ENCODE results near the gene SCNN1A.

DNA sequence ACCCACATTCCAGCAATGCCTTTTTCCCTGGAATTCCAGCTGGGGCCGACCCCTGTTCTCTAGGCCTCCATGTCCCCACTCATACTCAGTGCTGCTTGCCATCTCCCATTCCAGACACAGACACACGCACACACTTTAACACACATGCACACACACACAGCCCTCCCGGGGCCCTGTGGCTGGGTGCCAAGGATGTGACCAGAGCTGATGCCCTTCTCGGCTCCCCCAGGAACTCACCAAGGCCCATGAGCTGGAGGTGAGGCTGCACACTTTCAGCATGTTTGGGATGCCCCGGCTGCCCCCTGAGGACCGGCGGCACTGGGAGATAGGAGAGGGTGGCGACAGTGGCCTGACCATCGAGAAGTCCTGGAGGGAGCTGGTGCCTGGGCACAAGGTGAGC lies 60.6 kb downstream of the SCNN1A start:
- TF ChIP-seq ZNF704 (CRISPR knock-in tag; IDR thresholded peaks at IDR 0.05; ENCODE audit: borderline replicate concordance): no peak
- TF ChIP-seq FLYWCH1 (CRISPR knock-in tag; IDR thresholded peaks at IDR 0.05): no peak
- no peak for TF ChIP-seq EZH2 (conservative IDR thresholded peaks at IDR 0.05; ENCODE audit: low read depth, low read length)
- TF ChIP-seq ZFP36 (IDR thresholded peaks at IDR 0.05; ENCODE audit: borderline replicate concordance, low read depth, low read length, partially characterized antibody): no peak
- no peak for TF ChIP-seq TBP (CRISPR knock-in tag; IDR thresholded peaks at IDR 0.05)
- TF ChIP-seq ZNF253 (CRISPR knock-in tag; IDR thresholded peaks at IDR 0.05; ENCODE audit: borderline replicate concordance): no peak
- TF ChIP-seq, protein P1, sequence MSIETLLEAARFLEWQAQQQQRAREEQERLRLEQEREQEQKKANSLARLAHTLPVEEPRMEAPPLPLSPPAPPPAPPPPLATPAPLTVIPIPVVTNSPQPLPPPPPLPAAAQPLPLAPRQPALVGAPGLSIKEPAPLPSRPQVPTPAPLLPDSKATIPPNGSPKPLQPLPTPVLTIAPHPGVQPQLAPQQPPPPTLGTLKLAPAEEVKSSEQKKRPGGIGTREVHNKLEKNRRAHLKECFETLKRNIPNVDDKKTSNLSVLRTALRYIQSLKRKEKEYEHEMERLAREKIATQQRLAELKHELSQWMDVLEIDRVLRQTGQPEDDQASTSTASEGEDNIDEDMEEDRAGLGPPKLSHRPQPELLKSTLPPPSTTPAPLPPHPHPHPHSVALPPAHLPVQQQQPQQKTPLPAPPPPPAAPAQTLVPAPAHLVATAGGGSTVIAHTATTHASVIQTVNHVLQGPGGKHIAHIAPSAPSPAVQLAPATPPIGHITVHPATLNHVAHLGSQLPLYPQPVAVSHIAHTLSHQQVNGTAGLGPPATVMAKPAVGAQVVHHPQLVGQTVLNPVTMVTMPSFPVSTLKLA (IDR thresholded peaks at IDR 0.05): no peak
- no peak for TF ChIP-seq ZBTB46 (CRISPR knock-in tag; IDR thresholded peaks at IDR 0.05; ENCODE audit: borderline replicate concordance)
- TF ChIP-seq ERF (CRISPR knock-in tag; IDR thresholded peaks at IDR 0.05): no peak
- no peak for TF ChIP-seq U2AF2 (IDR thresholded peaks at IDR 0.05; ENCODE audit: low read depth, low read length)
- TF ChIP-seq ZNF230 (CRISPR knock-in tag; IDR thresholded peaks at IDR 0.05): no peak
- TF ChIP-seq CHD2 (IDR thresholded peaks at IDR 0.05; ENCODE audit: low read depth, low read length): no peak
- no peak for TF ChIP-seq CTCF (CRISPR knock-in tag; IDR thresholded peaks at IDR 0.05)

Data from HepG2 (cell line).